Measurements from ENCODE around the gene SPPL2B.
A peak's percentile ranks its signal among the peaks of the same experiment; 100 is the strongest.

DNA sequence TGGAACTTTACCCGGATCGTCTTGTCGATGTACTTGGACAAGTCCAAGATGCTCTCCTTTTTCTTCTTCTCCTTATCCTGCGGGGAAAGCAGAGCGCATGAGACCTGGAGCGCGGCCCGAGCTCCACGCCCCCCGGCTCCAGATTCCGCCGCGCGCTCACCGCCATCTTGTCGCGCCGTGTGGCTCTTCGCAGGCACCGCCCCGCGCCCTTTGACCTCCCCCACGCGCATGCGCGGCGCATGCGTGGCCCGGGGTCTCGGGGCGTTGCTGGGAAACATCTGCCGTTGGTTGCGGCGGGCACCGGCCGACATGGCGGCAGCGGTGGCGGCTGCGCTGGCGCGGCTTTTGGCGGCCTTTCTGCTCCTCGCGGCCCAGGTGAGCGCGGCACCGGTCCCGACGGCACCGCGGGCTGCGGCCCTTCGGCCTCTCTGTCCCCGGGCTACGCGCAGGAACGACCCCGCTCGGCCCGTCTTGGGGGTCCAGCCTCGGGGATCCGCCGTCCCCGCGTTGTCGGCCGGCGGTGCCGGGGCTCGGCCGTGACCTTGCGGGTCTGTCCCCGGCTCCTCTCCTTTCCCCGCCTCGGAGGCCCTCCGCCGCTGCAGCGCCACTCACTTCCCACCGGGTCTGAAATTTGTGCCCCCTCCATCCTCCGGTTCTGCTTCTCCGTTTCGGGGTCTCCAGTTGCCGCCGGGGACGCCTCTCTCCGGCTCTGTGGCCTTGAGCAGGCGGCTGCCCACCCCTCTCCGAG is at the start of gene SPPL2B, which contains the start of gene LSM7:
- TF ChIP-seq, protein P1, sequence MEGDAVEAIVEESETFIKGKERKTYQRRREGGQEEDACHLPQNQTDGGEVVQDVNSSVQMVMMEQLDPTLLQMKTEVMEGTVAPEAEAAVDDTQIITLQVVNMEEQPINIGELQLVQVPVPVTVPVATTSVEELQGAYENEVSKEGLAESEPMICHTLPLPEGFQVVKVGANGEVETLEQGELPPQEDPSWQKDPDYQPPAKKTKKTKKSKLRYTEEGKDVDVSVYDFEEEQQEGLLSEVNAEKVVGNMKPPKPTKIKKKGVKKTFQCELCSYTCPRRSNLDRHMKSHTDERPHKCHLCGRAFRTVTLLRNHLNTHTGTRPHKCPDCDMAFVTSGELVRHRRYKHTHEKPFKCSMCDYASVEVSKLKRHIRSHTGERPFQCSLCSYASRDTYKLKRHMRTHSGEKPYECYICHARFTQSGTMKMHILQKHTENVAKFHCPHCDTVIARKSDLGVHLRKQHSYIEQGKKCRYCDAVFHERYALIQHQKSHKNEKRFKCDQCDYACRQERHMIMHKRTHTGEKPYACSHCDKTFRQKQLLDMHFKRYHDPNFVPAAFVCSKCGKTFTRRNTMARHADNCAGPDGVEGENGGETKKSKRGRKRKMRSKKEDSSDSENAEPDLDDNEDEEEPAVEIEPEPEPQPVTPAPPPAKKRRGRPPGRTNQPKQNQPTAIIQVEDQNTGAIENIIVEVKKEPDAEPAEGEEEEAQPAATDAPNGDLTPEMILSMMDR (IDR thresholded peaks at IDR 0.05) = peak in 1 of 4 experiments; percentile 37
- peak; percentile 97 for TF ChIP-seq POLR2AphosphoS5 (IDR thresholded peaks at IDR 0.05)
